HUES6 (cell line): ENCODE results near the gene GPR62.
A peak's percentile ranks its signal among the peaks of the same experiment; 100 is the strongest.

ENCODE experiments used
- H3K27ac ChIP-seq: 2 replicates; pipeline ENCODE4 v1.7.0; 2013; ENCODE audit warnings: low read depth, mild to moderate bottlenecking, low read length, inconsistent platforms
- H3K27me3 ChIP-seq: 2 replicates; pipeline ENCODE4 v1.6.1; 2013; ENCODE audit warnings: low read length; ENCODE audit not compliant: control insufficient read depth, insufficient read depth
- H3K36me3 ChIP-seq: 2 replicates; pipeline ENCODE4 v1.6.1; 2013; ENCODE audit warnings: low read length; ENCODE audit not compliant: control insufficient read depth, insufficient read depth
- H3K4me1 ChIP-seq: 2 replicates; pipeline ENCODE4 v1.6.1; 2013; ENCODE audit warnings: low read length; ENCODE audit not compliant: control insufficient read depth, insufficient read depth
- H3K4me3 ChIP-seq: 2 replicates; pipeline ENCODE4 v1.5.1; 2013; ENCODE audit warnings: low read depth, low read length
- H3K9ac ChIP-seq: one replicate; pipeline ENCODE4 v1.6.1; 2013; ENCODE audit warnings: mild to moderate bottlenecking, low read length
- H3K9me3 ChIP-seq: 2 replicates; pipeline ENCODE4 v1.6.1; 2013; ENCODE audit warnings: low read depth, low read length; ENCODE audit not compliant: control insufficient read depth, insufficient read depth

GPR62 gene

GRCh38 chr3:51958603-51959521 is 3.7 kb downstream of the GPR62 start:
- Histone ChIP-seq H3K27me3 (peaks cover 46% of the 10 kb centered on the region), H3K4me1 (peaks cover 18% of the 10 kb centered on the region), H3K36me3 (no peaks in the 10 kb centered on the region), H3K4me3 (no peak overlapping the region), H3K9me3 (no peaks in the 10 kb centered on the region), H3K9ac (no peak overlapping the region), H3K27ac (no peak overlapping the region)

- Histone ChIP-seq H3K27me3 (peaks cover 38% of the 10 kb centered on the region), H3K9ac (no peak overlapping the region), H3K4me1 (peaks cover 26% of the 10 kb centered on the region), H3K36me3 (no peaks in the 10 kb centered on the region), H3K9me3 (no peaks in the 10 kb centered on the region), H3K4me3 (no peak overlapping the region), H3K27ac (no peak overlapping the region)
These were observed 4.5 kb downstream of the GPR62 start for GRCh38 chr3:51959651-51960050.

- Histone ChIP-seq H3K9ac (no peak overlapping the region), H3K36me3 (no peaks in the 10 kb centered on the region), H3K27me3 (peaks cover 36% of the 10 kb centered on the region), H3K27ac (no peak overlapping the region), H3K4me3 (no peak overlapping the region), H3K4me1 (peaks cover 32% of the 10 kb centered on the region), H3K9me3 (no peaks in the 10 kb centered on the region)
These were observed 5.2 kb downstream of the GPR62 start for GRCh38 chr3:51960386-51960785.

GRCh38 chr3:51961011-51961410 is 5.8 kb downstream of the GPR62 start:
- Histone ChIP-seq H3K27me3 (peaks cover 36% of the 10 kb centered on the region), H3K4me3 (no peak overlapping the region), H3K36me3 (no peaks in the 10 kb centered on the region), H3K9ac (no peak overlapping the region), H3K27ac (no peak overlapping the region), H3K9me3 (no peaks in the 10 kb centered on the region), H3K4me1 (peaks cover 36% of the 10 kb centered on the region)

- Histone ChIP-seq H3K27ac (no peak overlapping the region), H3K4me1 (peaks cover 39% of the 10 kb centered on the region)
These were observed 6.7 kb downstream of the GPR62 start for GRCh38 chr3:51961602-51962569.

GRCh38 chr3:51962854-51963530 is 7.8 kb downstream of the GPR62 start:
- Histone ChIP-seq H3K9me3 (no peaks in the 10 kb centered on the region), H3K4me1 (peaks cover 41% of the 10 kb centered on the region), H3K36me3 (no peaks in the 10 kb centered on the region), H3K27ac (no peak overlapping the region), H3K4me3 (no peak overlapping the region), H3K9ac (no peak overlapping the region), H3K27me3 (peaks cover 28% of the 10 kb centered on the region)

More at GRCh38 chr3:51961602-51962569, 6.7 kb downstream of the GPR62 start:
- Histone ChIP-seq H3K27me3 (peaks cover 31% of the 10 kb centered on the region), H3K9ac (no peak overlapping the region), H3K36me3 (no peaks in the 10 kb centered on the region), H3K4me3 (no peak overlapping the region), H3K9me3 (no peaks in the 10 kb centered on the region)

GRCh38 chr3:51963951-51964451 is 8.8 kb downstream of the GPR62 start:
- Histone ChIP-seq H3K27ac (no peak overlapping the region), H3K27me3 (peaks cover 28% of the 10 kb centered on the region), H3K9me3 (no peaks in the 10 kb centered on the region), H3K9ac (no peak overlapping the region), H3K4me1 (peaks cover 48% of the 10 kb centered on the region), H3K36me3 (no peaks in the 10 kb centered on the region), H3K4me3 (no peak overlapping the region)

GRCh38 chr3:51964521-51964920 is 9.3 kb downstream of the GPR62 start:
- peaks cover 53% of the 10 kb centered on the region for H3K4me1 ChIP-seq
- no peak overlapping the region for H3K9ac ChIP-seq
- peaks cover 28% of the 10 kb centered on the region for H3K27me3 ChIP-seq
- no peaks in the 10 kb centered on the region for H3K36me3 ChIP-seq
- H3K9me3 ChIP-seq: no peaks in the 10 kb centered on the region
- H3K4me3 ChIP-seq: no peak overlapping the region
- no peak overlapping the region for H3K27ac ChIP-seq

- no peaks in the 10 kb centered on the region for H3K9me3 ChIP-seq
- peaks cover 54% of the 10 kb centered on the region for H3K4me1 ChIP-seq
- H3K27me3 ChIP-seq: peaks cover 25% of the 10 kb centered on the region
- no peaks in the 10 kb centered on the region for H3K36me3 ChIP-seq
- H3K9ac ChIP-seq: no peak overlapping the region
- peak overlapping the region; percentile 57; the same call in 1 of the 2 replicates for H3K4me3 ChIP-seq
- H3K27ac ChIP-seq: no peak overlapping the region
These were observed 10.8 kb downstream of the GPR62 start for GRCh38 chr3:51966016-51966415.

- H3K9ac ChIP-seq: no peak overlapping the region
- H3K4me1 ChIP-seq: peaks cover 57% of the 10 kb centered on the region
- H3K27ac ChIP-seq: no peak overlapping the region
- H3K36me3 ChIP-seq: no peaks in the 10 kb centered on the region
- peaks cover 25% of the 10 kb centered on the region for H3K27me3 ChIP-seq
- H3K9me3 ChIP-seq: no peaks in the 10 kb centered on the region
- peak overlapping the region; percentile 57 for H3K4me3 ChIP-seq
These were observed 11.3 kb downstream of the GPR62 start for GRCh38 chr3:51966486-51966885.
